DMS79 (cell line): ENCODE measurements around the gene CSKMT.
"Not testable (repeated sequence)": the region's sequence is repeated elsewhere in the genome, so short reads cannot be mapped to it uniquely, and the experiment has no call there.

Experiments used
- DNase-seq: peaks from one replicate; lab custom pipeline; 2025; lab: John Stamatoyannopoulos, UW

The CSKMT gene, protein sequence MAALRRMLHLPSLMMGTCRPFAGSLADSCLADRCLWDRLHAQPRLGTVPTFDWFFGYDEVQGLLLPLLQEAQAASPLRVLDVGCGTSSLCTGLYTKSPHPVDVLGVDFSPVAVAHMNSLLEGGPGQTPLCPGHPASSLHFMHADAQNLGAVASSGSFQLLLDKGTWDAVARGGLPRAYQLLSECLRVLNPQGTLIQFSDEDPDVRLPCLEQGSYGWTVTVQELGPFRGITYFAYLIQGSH

DNA sequence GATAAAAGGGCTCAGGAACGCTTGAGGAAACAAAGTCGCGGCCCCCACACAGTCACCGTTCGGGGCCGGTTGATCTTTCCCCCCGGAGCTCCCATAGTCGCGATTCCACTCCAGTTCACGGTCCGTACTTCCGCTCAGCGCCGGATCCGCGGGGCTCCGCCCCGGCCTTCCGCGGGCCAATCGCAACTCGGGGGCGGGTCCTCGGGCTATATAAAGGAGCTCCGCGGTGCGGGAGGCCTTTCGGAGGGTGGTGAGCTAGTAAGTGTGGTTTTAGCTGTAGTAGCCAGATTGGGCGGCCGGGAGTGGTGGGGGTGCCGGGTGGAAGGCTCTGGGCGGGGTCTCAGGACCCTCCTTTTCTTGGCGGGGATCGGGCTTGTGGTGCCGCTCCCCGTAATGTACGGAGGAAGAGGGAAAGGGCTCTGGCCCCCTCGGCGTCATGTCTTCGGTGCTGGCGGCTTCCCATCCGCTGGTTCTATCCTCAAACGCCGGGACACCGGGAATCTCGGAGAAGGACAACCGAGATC is at the start of gene CSKMT, which contains the start of gene C11orf98:
TSS of gene CSKMT (plus strand) at position 238 of the 524 bp plus-strand sequence. CDS start 568 bp downstream, outside the sequence.
TSS of gene C11orf98 (minus strand) at position 136 of the 524 bp plus-strand sequence. CDS start at position 95, 41 bp downstream.
- peak; percentile 86 for DNase-seq

DNA sequence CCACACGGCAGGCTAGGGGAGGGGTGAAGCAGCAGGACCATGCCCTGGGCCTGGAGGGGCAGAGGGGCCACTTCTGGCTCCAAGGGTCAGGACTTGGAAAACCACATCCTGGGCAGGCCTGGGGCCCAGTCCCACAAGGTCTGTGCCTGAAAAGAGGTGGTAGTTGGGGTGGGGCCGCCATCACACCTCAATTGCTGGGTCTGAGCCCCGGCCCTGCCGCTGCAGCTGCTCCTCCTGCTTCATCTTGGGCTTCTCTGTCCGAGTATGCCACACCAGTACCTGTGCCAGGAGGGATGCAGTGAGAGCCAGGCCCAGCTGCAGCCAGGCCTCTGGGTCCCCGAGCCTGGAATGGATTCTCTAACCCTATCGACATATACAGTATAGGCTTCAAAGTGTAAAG is 49.6 kb upstream of the CSKMT start:
- DNase-seq: no peak

DNA sequence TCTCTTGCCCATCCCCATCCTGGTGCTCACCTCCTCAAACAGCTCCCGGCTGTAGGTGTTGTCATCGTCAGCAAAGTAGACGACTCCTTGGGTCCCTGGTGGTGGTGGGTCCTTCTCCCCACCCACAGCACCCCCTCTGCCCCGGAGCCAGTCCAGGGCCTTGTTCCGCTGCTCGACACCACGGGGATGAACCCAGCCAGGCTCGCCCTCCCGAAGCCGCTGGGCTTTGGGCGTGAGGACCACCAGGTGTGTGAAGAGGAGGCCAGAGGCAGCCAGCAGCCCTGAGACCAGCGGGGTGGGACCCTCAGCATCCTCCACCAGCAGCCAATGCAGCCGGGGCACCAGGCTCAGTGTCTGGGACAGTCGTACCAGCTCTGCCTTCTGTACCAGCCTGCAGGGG is 48.2 kb upstream of the CSKMT start:
- DNase-seq: not testable (repeated sequence)

DNA sequence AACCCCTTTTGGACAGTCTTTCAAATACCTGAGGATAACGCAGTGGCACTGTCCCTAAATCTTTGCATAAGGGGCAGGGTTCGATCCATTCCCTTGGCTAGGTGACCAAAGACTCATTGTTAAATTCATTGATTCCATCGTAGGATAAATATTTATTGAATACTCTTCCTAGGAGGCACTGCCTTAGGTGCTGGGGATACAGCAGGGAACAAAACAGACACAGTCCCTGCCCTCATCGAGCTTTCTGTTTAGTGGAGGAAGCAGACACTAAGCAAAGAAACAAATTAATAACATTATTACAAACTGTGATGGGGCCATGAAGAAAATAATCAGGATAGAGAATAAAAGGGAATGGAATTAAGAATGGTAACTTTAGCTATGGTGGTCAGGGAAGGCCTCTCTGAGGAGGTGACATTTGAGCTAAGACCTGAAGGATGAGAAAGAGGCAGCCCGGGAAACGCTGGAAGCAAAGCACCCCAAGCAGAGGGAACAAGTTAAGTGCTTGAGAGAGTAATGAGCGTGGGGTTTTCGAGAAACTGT is 44.0 kb upstream of the CSKMT start:
- no peak for DNase-seq

DNA sequence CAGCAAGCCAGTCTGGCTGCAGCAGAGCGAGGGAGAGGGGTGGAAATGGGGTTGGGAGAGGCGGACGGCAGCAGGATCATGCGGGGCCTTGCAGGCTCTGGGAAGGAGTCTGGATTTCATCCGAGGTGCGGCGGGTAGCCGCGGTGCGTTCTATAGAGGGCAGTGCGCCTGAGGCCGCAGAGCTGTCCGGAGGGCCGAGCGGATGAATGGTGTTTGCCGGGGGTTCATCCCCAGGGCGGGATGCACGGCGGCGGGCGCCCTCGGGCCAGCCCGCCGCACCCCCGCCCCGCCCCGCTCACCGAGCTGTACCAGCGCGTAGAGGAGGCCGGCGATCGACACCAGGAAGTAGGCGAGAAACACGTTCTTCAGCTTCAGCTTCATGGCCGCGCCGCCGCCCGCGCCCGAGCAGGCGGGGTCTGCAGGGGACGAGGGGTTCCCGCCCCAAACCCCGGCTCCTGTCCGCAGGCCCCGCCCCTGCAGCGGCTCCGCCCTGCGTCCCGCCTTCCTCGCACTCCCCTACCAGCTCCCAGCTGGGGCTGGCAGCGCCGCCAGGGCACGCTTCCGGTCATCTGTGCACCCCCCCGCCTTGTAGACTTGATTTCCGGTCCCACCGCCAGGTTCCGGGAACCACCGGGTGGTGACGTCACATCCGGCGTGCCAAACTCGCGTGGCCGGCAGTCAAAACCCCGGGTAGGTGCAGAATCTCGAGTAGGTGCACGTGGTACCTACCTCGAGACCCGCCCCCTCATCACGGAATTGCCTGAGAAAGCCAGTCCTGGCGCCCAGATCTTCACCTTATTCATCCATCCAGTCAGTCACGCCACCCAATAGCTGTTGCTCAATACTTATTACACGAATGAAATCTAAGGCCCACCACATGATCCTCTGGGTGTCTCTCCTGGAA is 43.3 kb upstream of the CSKMT start, which contains the start of gene B3GAT3:
TSS of gene B3GAT3 (minus strand) at position 420 of the 904 bp plus-strand sequence. CDS start at position 381, 39 bp downstream.
- DNase-seq: peak; percentile 99

DNA sequence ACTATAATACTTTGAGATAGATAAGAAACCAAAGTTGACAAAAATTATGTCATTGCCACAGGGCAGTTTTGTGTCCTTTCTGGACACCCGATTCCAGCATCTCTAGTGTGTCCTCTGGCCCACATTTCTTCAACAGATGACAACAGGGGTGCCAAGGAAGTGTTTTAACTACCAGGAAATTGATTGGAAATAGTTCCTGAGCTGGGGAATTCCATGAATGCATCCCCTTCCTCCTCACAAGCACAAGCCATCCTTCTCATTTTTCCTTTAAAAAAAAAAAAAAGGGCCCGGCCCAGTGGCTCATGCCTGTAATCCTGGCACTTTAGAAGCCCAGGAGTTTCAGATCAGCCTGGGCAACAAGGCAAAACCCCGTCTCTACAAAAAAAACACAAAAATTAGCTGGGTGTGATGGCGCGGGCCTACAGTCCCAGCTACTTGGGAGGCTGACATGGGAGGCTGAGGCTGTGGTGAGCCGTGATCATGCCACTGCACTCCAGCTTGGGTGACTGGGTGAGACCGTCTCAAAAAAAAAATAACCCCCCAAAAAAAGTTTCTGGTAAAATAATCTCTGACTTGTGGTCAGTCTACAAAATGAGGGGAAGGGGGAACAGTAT is 42.5 kb upstream of the CSKMT start:
- DNase-seq: no peak

DNA sequence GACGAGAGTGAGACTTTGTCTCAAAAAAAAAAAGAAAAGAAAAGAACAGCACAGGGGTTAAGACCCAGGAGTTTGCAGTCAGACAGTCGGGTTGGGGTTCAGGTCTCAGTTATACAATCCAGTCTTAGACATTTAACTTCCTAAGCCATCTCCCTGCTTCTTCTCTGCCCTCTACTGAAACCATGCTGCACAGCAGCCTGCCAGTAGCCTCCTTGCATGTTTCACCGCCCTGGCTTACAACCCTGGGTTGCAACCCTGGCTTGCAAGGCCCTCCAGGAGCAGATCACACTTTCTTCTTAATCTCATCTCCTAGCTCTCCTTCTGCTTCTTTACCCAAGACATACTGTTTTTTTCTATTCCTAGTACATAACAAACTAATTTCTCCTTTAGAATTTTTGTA is 37.4 kb upstream of the CSKMT start:
- DNase-seq: no peak

DNA sequence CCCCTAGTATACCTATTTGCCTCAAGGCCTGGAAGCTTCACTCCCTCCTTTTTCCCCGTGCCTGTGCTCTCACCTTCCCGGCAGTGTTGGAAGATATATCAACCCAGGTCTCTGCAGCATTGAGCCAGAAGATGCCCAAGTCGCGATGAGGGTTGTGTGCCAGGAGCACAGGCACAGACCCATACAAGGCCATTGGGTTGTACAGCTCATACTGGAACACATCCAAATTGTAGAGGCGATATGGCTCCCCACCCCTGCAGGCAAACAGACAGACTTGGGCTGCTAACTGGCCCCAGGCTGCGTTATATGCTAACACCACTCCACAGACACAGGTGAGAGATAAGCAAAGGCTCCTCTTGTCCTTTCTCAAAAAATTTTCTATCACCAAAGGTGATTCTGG is 32.6 kb upstream of the CSKMT start:
- no peak for DNase-seq

DNA sequence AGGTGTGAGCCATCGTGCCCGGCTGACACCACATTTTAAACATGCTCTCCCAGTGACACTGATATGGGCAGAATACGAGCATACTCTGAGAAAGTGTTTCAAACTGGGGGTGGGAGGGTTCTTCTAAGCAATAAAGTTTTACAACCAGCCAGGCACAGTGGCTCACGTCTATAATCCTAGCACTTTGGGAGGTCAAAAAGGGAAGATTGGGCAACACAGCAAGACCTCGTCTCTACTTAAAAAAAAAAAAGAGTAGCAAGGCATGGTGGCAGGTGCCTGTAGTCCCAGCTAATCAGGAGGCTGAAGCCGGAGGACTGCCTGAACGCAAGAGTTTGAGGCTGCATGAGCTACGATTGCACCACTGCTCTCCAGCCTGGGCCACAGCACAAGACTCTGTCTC is 20.9 kb upstream of the CSKMT start:
- DNase-seq: no peak

DNA sequence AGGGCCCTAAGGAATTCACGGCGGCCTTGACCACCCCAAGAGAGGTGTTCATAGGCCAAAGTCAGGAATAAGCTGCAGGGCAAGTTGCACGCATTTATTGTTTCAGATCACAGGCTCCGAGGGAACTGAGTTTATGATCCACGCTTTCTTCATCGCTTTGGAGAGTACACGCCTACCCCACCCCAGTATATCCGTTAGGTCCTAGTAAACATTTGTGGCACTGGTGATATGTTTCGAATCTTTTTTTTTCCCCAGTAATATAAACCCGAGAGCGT is 19.5 kb upstream of the CSKMT start:
- DNase-seq: no peak

DNA sequence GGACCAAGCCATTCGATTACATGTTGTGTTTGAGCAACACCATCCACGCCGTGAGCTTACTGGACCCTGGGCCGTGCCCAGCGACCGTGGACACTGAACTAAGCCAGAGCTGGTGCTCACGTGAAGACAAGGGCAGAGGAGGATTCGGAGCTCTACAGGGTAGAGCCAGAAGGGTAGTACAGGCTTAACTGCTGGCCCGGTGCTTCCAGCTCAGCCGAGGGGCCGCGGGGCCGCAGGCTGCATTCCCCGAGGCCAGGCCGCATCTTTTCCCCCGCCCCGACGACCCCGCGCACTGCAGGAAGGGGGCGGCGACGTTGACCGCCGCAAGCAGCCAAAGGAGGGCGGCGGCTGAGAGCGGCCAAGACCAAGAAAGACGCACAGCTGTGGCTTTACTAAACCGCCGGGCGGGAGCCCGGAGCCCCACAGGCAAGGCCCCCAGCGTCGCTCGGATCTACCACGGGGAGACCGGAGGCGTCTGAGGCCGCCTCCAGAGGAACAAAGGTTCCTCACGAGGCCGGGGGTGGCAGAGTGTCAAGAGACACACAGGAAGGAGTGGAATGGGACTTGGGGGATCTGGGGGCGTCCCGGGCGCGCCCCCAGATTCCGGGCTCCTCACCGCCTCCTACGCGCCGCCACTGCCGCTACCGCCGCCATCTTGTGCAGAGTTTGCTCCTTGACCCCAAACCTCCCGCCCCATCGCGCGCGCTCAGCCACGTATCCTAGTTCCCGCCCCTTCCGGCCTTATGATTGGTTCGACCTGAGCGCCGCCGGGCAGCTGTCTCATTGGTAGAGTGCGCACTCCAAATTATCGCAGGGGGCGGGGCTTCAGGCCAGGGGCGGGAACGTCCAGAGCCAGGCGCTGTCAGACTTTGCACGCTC is 18.9 kb upstream of the CSKMT start, which contains the start of gene GANAB:
TSS of gene GANAB (minus strand) at position 668 of the 879 bp plus-strand sequence. CDS start at position 654, 14 bp downstream.
- DNase-seq: peak; percentile 96

DNA sequence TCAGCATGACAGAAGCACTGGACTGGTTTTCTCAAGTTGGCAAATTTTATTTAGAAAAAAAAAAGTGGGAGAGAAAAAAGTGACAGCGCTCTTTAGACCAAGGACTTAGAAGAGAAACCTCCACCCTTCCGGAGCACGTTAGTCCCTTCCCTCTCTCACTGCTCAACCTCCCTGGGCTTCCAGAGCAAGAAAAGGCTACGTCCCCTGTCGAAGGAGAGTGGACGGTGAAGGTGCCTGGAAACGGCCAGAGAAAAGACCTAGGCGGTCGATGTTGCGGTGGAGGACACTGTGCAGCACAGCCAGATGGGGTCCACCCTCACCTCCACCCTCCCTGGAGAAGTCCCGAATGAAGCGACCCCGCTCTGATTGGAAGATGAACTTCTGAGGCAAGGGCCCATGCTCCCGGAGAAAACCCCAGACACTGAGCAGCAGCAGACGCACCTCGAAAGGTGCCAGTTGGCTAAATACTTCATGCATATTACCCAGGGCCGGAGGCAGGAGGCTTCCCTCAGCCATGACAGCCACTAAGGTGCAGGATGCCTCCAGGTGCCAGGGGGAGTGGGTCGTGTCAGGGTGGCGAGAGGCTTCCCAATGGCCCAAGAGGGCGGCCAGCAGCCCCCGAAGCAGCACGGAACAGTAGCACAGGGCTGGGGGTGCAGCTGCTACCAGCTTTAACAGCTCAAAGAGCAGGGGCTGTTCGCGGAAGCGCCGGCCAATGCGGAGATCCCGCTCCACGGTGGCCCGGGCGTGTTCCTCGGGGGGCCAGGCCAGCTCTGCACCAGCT is 18.1 kb upstream of the CSKMT start:
- DNase-seq: no peak

DNA sequence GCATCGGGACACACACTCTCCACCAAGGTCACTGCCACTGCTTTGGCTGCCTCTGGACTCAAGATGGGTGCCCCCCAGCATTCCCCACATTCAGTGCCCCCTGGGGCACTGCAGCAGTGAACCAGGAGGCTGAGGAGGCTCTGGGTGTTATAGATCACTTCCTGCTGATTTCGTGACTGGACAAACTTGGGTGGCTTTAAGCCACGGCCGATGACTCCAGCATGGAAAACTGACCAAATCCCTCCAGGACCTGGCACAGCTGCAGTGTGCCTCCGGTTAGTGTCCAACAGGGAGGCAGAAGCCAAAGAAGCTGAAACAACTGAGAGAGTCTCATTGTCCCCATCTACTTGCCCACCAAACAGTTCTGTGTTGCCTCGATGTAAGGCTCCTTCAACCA is 17.5 kb upstream of the CSKMT start:
- DNase-seq: no peak

DNA sequence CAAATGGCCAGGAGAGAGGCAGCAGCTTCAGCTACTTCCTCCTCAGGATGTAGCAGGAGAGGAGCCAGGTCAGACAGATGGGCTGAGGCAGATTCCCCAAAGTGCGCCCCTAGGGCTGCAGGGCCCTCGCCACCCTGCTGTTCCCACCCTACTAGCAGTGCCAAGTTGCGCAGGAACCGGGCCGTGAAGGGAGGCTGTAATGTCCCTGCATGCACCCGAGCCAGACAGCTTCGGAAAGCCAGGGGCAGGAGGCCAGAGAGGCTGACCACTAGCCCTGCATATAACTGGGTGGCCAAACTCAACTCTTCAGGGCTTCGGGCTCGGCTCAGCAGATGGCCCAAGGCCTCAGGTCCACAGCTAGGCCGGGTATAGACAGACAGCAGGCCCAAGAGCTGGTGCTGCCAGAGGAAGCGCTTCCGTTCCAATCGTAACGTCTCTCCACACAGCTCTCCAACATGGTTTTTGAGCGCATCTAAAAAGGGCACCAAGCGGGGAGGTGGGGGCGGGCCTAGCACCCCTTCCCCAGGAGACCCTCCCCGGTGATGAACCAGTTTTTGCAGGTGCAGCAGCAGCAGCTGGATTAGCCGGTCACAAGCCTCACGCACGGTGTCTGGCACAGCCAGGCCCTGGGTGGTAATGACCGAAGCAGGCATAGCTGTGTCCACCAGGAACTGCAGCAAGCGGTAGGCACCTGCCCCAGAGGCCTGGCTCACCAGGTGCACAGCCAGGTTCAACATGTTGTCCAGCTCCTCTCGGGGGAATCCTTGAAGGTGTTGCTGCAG is 16.7 kb upstream of the CSKMT start:
- no peak for DNase-seq

DNA sequence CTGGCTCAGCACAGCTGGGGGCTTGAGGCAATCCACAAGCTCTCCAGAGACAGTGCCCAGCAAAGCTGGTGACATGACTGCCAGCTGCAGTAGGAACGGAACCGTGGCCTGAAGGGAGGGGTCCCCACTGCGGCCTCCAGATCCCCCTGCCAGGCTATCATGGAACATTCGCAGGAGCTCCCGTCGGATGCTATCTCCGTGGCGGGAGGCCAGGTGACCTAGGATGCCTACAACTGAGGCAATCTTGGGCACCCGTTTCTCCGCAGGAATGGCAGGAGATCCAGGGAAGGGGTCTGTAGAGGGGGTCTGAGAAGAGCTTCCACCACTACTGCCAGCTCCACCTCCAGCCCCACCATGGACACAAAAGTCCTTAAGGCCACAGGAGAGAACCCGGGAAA is 16.1 kb upstream of the CSKMT start:
- DNase-seq: no peak

DNA sequence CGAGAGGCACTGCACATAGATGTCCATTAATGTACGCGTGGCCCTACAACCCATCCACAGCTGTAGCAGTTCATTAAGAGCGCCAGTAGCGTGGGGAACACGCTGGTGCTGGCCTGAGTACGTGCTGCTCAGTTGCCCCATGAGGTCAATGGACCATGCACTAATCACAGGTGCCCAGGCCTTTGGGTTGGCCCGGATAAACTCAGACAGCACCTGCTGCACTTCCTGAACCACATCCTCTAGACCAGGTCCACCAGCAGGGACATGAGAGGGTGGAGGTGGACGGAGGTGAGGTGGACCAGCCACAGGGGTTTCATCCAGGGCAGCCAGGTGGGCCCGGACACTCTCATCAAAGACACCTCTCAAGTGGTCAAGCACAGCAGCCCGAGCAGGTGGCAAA is 15.6 kb upstream of the CSKMT start:
- DNase-seq: no peak

DNA sequence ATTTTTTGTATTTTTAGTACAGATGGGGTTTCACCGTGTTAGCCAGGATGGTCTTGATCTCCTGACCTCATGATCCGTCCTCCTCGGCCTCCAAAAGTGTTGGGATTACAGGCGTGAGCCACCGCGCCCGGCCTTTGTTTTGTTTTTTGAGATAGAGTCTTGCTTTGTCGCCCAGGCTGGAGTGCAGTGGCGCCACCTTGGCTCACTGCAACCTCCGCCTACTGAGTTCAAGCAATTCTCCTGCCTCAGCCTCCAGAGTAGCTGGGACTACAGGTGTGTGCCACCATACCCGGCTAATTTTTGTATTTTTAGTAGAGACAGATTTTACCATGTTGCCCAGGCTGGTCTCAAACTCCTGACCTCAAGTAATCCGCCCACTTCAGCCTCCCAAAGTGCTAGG is 14.8 kb upstream of the CSKMT start:
- not testable (repeated sequence) for DNase-seq

DNA sequence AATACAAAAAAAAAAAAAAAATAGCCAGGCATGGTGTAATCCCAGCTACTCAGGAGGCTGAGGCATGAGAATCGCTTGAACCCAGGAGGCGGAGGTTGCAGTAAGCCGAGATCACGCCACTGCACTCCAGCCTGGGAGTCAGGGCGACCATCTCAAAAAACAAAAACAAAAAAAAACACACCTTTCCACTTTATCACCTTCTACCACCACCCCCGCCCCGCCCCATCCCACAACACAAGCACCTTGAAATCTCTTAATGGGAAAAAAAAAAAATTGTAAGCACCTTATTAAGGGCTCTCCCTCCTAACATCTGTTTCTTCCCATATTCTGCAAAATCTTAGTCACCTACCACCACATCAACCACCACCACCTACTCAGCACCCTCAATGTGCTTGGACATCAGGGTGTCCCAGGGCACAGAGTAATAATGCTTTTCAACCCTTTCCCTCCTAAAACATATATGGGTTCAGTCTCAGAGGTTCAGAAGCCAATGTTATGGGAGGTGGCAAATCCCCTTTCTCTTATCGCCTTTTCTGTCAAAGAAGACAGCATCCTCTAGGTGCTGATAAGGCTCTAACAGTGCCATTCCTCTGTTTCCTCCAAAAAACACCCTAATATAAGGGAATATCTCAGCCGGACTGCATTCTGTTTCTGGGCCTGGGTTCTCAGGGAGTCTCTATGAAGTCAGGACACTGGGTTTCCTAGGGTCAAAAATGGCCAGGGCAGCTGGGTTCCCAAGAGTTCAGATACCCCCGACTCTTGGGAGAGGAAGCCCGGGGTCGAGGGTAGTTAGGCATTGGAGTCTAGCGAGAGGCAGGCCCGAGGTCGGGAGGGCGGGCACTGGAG is 12.7 kb upstream of the CSKMT start:
- DNase-seq: no peak

DNA sequence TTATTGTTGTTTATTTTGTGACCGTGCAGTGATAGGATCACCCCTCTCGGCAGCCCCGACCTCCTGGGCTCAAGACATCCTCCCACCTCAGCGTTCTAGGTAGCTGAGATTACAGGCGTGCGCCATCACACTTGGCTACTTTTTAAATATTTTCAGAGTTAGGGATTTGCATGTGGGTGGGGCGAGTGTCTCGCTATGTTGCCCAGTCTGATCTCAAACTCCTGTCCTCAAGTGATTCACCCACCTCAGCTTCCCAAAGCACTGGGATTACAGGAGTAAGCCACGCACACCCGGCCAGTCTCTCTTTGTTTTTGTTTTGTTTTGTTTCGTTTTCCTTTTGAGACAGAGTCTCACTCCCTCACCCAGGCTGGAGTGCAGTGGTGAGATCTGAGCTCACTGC is 10.8 kb upstream of the CSKMT start:
- DNase-seq: no peak
